ENCODE data around the gene ASAH2. TPM values are rescaled to one million over a fixed set of nuclear protein-coding genes. Genes with fewer than 3 reads are reported as not detected.

Gene ASAH2
- total RNA-seq, 1 experiment from 2014 or later, result 10.7 TPM

Other genes starting within 250 kb of the ASAH2 start
- gene WASHC2A, start 183.6 kb downstream of the ASAH2 start, total RNA-seq (2021; ENCODE audit: unreplicated experiment), result 19.2 TPM

Measured in HCT116 (cell line).